Panc1 (cell line): Measurements from ENCODE around the gene UBTD1. TPM values are rescaled to one million over a fixed set of nuclear protein-coding genes. Genes with fewer than 3 reads are reported as not detected.

Source experiments
- ATAC-seq: fragments of 200-7000 bp; cut with Tn5 transposase; 2 replicates; pipeline ENCODE4 v1.9.1; 2020; ENCODE audit warnings: mild to moderate bottlenecking, moderate library complexity
- BruUV-seq: library from RNA; stranded (reverse); fragments of 400-500 nt; replicated peaks from 2 replicates; lab custom pipeline; 2021; lab: Mats Ljungman, UMichigan
- CTCF ChIA-PET: fragments of 300-600 bp; sonication (Branson Sonifier 250); formaldehyde crosslinking; loops from one replicate; lab custom pipeline; 2022; ENCODE audit warnings: antibody characterized with exemption; lab: Charles Lee
- POLR2A ChIA-PET: fragments of 300-600 bp; sonication (Branson Sonifier 250); formaldehyde crosslinking; loops from one replicate; lab custom pipeline; 2022; ENCODE audit warnings: antibody characterized with exemption; lab: Charles Lee
- DNase-seq: peaks from one replicate; pipeline ENCODE4 v3.0.0-alpha.2; 2010; ENCODE audit warnings: low read depth, low spot score
- H3K27ac ChIP-seq: 2 replicates; pipeline ENCODE4 v1.5.1; 2011; ENCODE audit warnings: mild to moderate bottlenecking, low read length, inconsistent platforms
- H3K27me3 ChIP-seq: fragments of 200-500 bp; sonication (Bioruptor generic); 2 replicates; pipeline ENCODE4 v1.6.0; 2014; ENCODE audit warnings: low read length, inconsistent platforms; ENCODE audit not compliant: control insufficient read depth, insufficient read depth
- H3K36me3 ChIP-seq: fragments of 200-500 bp; sonication (Bioruptor generic); 2 replicates; pipeline ENCODE4 v1.5.1; 2014; ENCODE audit warnings: inconsistent platforms, mild to moderate bottlenecking, low read length, moderate library complexity; ENCODE audit not compliant: control insufficient read depth, insufficient read depth
- H3K4me1 ChIP-seq: 2 replicates; pipeline ENCODE4 v1.5.1; 2011; ENCODE audit warnings: inconsistent platforms, mild to moderate bottlenecking, low read length, moderate library complexity; ENCODE audit not compliant: control insufficient read depth, insufficient read depth
- H3K4me3 ChIP-seq, 2 experiments: 2 replicates each; pipeline ENCODE4 v1.5.1; 2011 to 2012; ENCODE audit warnings: low read depth in 2 of 2, low read length in 2 of 2, mild to moderate bottlenecking in 2 of 2, inconsistent platforms in 1 of 2, moderate library complexity in 1 of 2
- H3K9me3 ChIP-seq: fragments of 200-500 bp; sonication (Bioruptor generic); 2 replicates; pipeline ENCODE4 v1.5.1; 2014; ENCODE audit warnings: low read depth, mild to moderate bottlenecking, inconsistent platforms, low read length, moderate library complexity; ENCODE audit not compliant: control insufficient read depth, insufficient read depth
- CTCF ChIP-seq: fragments of 450-650 bp; IDR thresholded peaks from 2 replicates; pipeline ENCODE4 v1.5.1; 2017; ENCODE audit warnings: mild to moderate bottlenecking
- POLR2AphosphoS5 ChIP-seq: IDR thresholded peaks from 2 replicates; pipeline ENCODE4 v1.6.1; 2012; ENCODE audit warnings: mild to moderate bottlenecking, low read depth, low read length, moderate library complexity
- REST ChIP-seq, 2 experiments: IDR thresholded peaks; 2 replicates each; pipeline ENCODE4 v1.6.1; 2011 to 2012; ENCODE audit warnings: low read depth in 2 of 2, control low read depth in 1 of 2, low read length in 1 of 2, mild to moderate bottlenecking in 1 of 2, moderate library complexity in 1 of 2; ENCODE audit not compliant: insufficient read depth in 1 of 2
- SIN3A ChIP-seq: IDR thresholded peaks from 2 replicates; pipeline ENCODE4 v1.6.1; 2012; ENCODE audit warnings: low read depth, mild to moderate bottlenecking, low read length, moderate library complexity, borderline replicate concordance; ENCODE audit not compliant: insufficient read depth
- TCF7L2 ChIP-seq: IDR thresholded peaks from 2 replicates; pipeline ENCODE4 v1.6.1; 2011; ENCODE audit warnings: mild to moderate bottlenecking, low read depth, low read length, inconsistent platforms
- in situ Hi-C: cut with HindIII; loops from 2 replicates; pipeline ENCODE4 v1.10.0; 2016; ENCODE audit warnings: low sequenced_read_pairs, low pct_unique_long_range_greater_than_20kb
- intact Hi-C: fragments of 100-400 bp; cut with micrococcal nuclease; formaldehyde crosslinking; loops from one replicate; pipeline ENCODE4 v1.10.0; 2022; ENCODE audit not compliant: unreplicated experiment
- total RNA-seq: library from RNA; stranded (reverse); gene quantifications from one replicate; pipeline ENCODE4 v1.2.1, GENCODE V29; 2021; ENCODE audit not compliant: unreplicated experiment

UBTD1 gene
- total RNA-seq, 1 experiment from 2014 or later, result 55.6 TPM

GRCh38 chr10:97482381-97482780 lies 16.3 kb upstream of the UBTD1 start:
- ChIA-PET POLR2A (no interaction called here), CTCF (no interaction called here)
- intact Hi-C loops (no loop called here), in situ Hi-C loops (no loop called here)
- H3K4me1 ChIP-seq, result peaks cover 10% of the 10 kb centered on the region
- H3K4me3 ChIP-seq, result no peak overlapping the region
- no TSS peak for BruUV-seq
- TF ChIP-seq TCF7L2, result no peak
- TF ChIP-seq REST (IDR thresholded peaks at IDR 0.05; ENCODE audit: insufficient read depth in 1 of 2, low read depth in 2 of 2, low read length in 1 of 2), result no peak
- no peak for TF ChIP-seq SIN3A
- TF ChIP-seq CTCF, result no peak
- TF ChIP-seq POLR2AphosphoS5, result no peak
- H3K27me3 ChIP-seq, result no peaks in the 10 kb centered on the region
- no peak overlapping the region for H3K27ac ChIP-seq
- no peaks in the 10 kb centered on the region for H3K9me3 ChIP-seq
- DNase-seq, result no peak
- ATAC-seq, result no peak
- H3K36me3 ChIP-seq, result peaks cover 27% of the 10 kb centered on the region

- peaks cover 10% of the 10 kb centered on the region for H3K4me1 ChIP-seq
- in situ Hi-C loops (no loop called here), intact Hi-C loops (no loop called here)
- H3K9me3 ChIP-seq, result no peaks in the 10 kb centered on the region
- H3K27ac ChIP-seq, result no peak overlapping the region
- TF ChIP-seq REST (IDR thresholded peaks at IDR 0.05; ENCODE audit: insufficient read depth in 1 of 2, low read depth in 2 of 2, low read length in 1 of 2) (no peak), SIN3A (no peak), POLR2AphosphoS5 (no peak), CTCF (no peak)
- DNase-seq (no peak), ATAC-seq (no peak)
- H3K4me3 ChIP-seq, result no peak overlapping the region
- peaks cover 19% of the 10 kb centered on the region for H3K36me3 ChIP-seq
- BruUV-seq, result no TSS peak
- CTCF ChIA-PET, result no interaction called here
- H3K27me3 ChIP-seq, result no peaks in the 10 kb centered on the region
- POLR2A ChIA-PET, result no interaction called here
Measured at GRCh38 chr10:97483506-97483905, 15.2 kb upstream of the UBTD1 start.
